CD4-positive, alpha-beta T cell treated with Interleukin-21 for 1 hour (primary cell): ENCODE measurements around the gene CALML3.
"Not testable (repeated sequence)": the region's sequence is repeated elsewhere in the genome, so short reads cannot be mapped to it uniquely, and the experiment has no call there.

Experiments
- DNase-seq: peaks from one replicate; pipeline ENCODE4 v3.0.0-alpha.2; 2020

Gene CALML3

GRCh38 chr10:5524641-5525560, at the start of gene CALML3:
TSS of gene CALML3 (plus strand) at chr10:5524961. CDS start at chr10:5525086, 125 bp downstream.
- no peak for DNase-seq

GRCh38 chr10:5475088-5475487, 49.7 kb upstream of the CALML3 start:
- DNase-seq: not testable (repeated sequence)

GRCh38 chr10:5475974-5476807, 48.6 kb upstream of the CALML3 start:
- not testable (repeated sequence) for DNase-seq

- no peak for DNase-seq
Observed at GRCh38 chr10:5476918-5477525, 47.7 kb upstream of the CALML3 start.

- no peak for DNase-seq
Observed at GRCh38 chr10:5477948-5478693, 46.6 kb upstream of the CALML3 start.

GRCh38 chr10:5478694-5479305, 46.0 kb upstream of the CALML3 start:
- no peak for DNase-seq

- no peak for DNase-seq
Observed at GRCh38 chr10:5479481-5480161, 45.1 kb upstream of the CALML3 start.

- no peak for DNase-seq
Observed at GRCh38 chr10:5480162-5480941, 44.4 kb upstream of the CALML3 start.

GRCh38 chr10:5481121-5481520, 43.6 kb upstream of the CALML3 start:
- DNase-seq: no peak

- DNase-seq: no peak
Observed at GRCh38 chr10:5482016-5482415, 42.7 kb upstream of the CALML3 start.

GRCh38 chr10:5484205-5484604, 40.6 kb upstream of the CALML3 start:
- DNase-seq: no peak

GRCh38 chr10:5485290-5485689, 39.5 kb upstream of the CALML3 start:
- DNase-seq: no peak

GRCh38 chr10:5485948-5486852, 38.6 kb upstream of the CALML3 start:
- no peak for DNase-seq

GRCh38 chr10:5486853-5487235, 37.9 kb upstream of the CALML3 start:
- no peak for DNase-seq

GRCh38 chr10:5488272-5489161, 36.2 kb upstream of the CALML3 start:
- DNase-seq: no peak

GRCh38 chr10:5490032-5490431, 34.7 kb upstream of the CALML3 start:
- DNase-seq: no peak

GRCh38 chr10:5490698-5491464, 33.9 kb upstream of the CALML3 start:
- DNase-seq: no peak

- no peak for DNase-seq
Observed at GRCh38 chr10:5491477-5491876, 33.3 kb upstream of the CALML3 start.
